AG10803 (cell line): Measurements from ENCODE around the gene AR.

Source experiments
- DNase-seq: peaks from one replicate; pipeline ENCODE4 v3.0.0; 2010; ENCODE audit warnings: low read depth
- H3K4me3 ChIP-seq: 2 replicates; pipeline ENCODE4 v1.5.1; 2011; ENCODE audit warnings: mild to moderate bottlenecking, low read length, control low read depth
- CTCF ChIP-seq: conservative IDR thresholded peaks from 2 replicates; pipeline ENCODE4 v1.5.1; 2011; ENCODE audit warnings: mild to moderate bottlenecking, low read length, control low read depth, inconsistent platforms

Gene AR

GRCh38 chrX:67524428-67524827, 19.4 kb upstream of the AR start:
- H3K4me3 ChIP-seq = no peak overlapping the region
- no peak for DNase-seq
- TF ChIP-seq CTCF = no peak

GRCh38 chrX:67524950-67525691, 18.7 kb upstream of the AR start:
- no peak for DNase-seq
- TF ChIP-seq CTCF = no peak

GRCh38 chrX:67536564-67536963, 7.3 kb upstream of the AR start:
- DNase-seq = no peak
- no peak overlapping the region for H3K4me3 ChIP-seq
- TF ChIP-seq CTCF = no peak

More at GRCh38 chrX:67524950-67525691, 18.7 kb upstream of the AR start:
- no peak overlapping the region for H3K4me3 ChIP-seq

- H3K4me3 ChIP-seq = no peak overlapping the region
- no peak for DNase-seq
- TF ChIP-seq CTCF = no peak
Observed at GRCh38 chrX:67538383-67538782, 5.4 kb upstream of the AR start.

- TF ChIP-seq CTCF = no peak
- H3K4me3 ChIP-seq = peak overlapping the region; percentile 67
- no peak for DNase-seq
Observed at GRCh38 chrX:67544281-67545035, 637 bp downstream of the AR start.

GRCh38 chrX:67545036-67545821, 1.4 kb downstream of the AR start:
- TF ChIP-seq CTCF = no peak
- no peak for DNase-seq
- H3K4me3 ChIP-seq = peak overlapping the region; percentile 67
